ENCODE results near the gene SNRPA. TPM values are rescaled to one million over a fixed set of nuclear protein-coding genes. Genes with fewer than 3 reads are reported as not detected.
"Not testable (repeated sequence)": the region's sequence is repeated elsewhere in the genome, so short reads cannot be mapped to it uniquely, and the experiment has no call there.

The SNRPA gene
- total RNA-seq, 4 donors from 2014 or later: 52.8 to 92.7 (median 70.9) TPM

GRCh38 chr19:40780582-40780981 lies 29.6 kb downstream of the SNRPA start:
- Histone ChIP-seq H3K9me3 (no peaks in the 10 kb centered on the region), H3K27ac (no peak overlapping the region), H3K27me3 (no peaks in the 10 kb centered on the region), H3K4me1 (peaks cover 0 to 29% (median 16%) of the 10 kb centered on the region in 4 donors), H3K4me3 (no peak overlapping the region), H3K36me3 (peaks cover 0 to 40% (median 0%) of the 10 kb centered on the region in 3 donors)
- WGBS, 2 donors: 95% methylated on average over 5 of the region's 5 CpGs
- no peak for TF ChIP-seq CTCF (IDR thresholded peaks at IDR 0.05)
- no peak for TF ChIP-seq EP300 (IDR thresholded peaks at IDR 0.05)
- DNase-seq (ENCODE audit: low spot score in 2 of 2): no peak

GRCh38 chr19:40781140-40781539 lies 30.1 kb downstream of the SNRPA start:
- H3K36me3 ChIP-seq: peaks cover 0 to 43% (median under 1%) of the 10 kb centered on the region in 3 donors
- DNase-seq (ENCODE audit: low spot score in 2 of 2): no peak
- WGBS, 2 donors: 92 to 96% methylated on average over 7 of the region's 7 CpGs
- no peaks in the 10 kb centered on the region for H3K27me3 ChIP-seq
- no peaks in the 10 kb centered on the region for H3K9me3 ChIP-seq
- TF ChIP-seq CTCF (IDR thresholded peaks at IDR 0.05) (no peak), POLR2A (IDR thresholded peaks at IDR 0.05) (no peak), EP300 (IDR thresholded peaks at IDR 0.05) (no peak)
- peaks cover 0 to 29% (median 15%) of the 10 kb centered on the region in 4 donors for H3K4me1 ChIP-seq
- H3K27ac ChIP-seq: no peak overlapping the region
- H3K4me3 ChIP-seq: no peak overlapping the region

GRCh38 chr19:40783711-40784110 lies 32.7 kb downstream of the SNRPA start:
- Histone ChIP-seq H3K4me3 (no peak overlapping the region), H3K27me3 (no peaks in the 10 kb centered on the region), H3K36me3 (peaks cover 0 to 64% (median 6%) of the 10 kb centered on the region in 3 donors), H3K4me1 (peaks cover 0 to 14% (median 6%) of the 10 kb centered on the region in 4 donors), H3K27ac (no peak overlapping the region), H3K9me3 (no peaks in the 10 kb centered on the region)
- no peak for DNase-seq (ENCODE audit: low spot score in 2 of 2)
- WGBS, 2 donors: 93 to 95% methylated on average over 10 to 14 of the region's 14 CpGs
- TF ChIP-seq CTCF (IDR thresholded peaks at IDR 0.05) (no peak), EP300 (IDR thresholded peaks at IDR 0.05) (no peak), POLR2A (IDR thresholded peaks at IDR 0.05) (no peak)

GRCh38 chr19:40784146-40784545 lies 33.1 kb downstream of the SNRPA start:
- H3K4me1 ChIP-seq; DNase-seq (ENCODE audit: low spot score in 2 of 2); H3K9me3 ChIP-seq; H3K27me3 ChIP-seq; H3K4me3 ChIP-seq; H3K27ac ChIP-seq: not testable (repeated sequence)
- peaks cover 0 to 68% (median 6%) of the 10 kb centered on the region in 3 donors for H3K36me3 ChIP-seq
- WGBS, 2 donors: 100% methylated on average over 2 of the region's 2 CpGs

GRCh38 chr19:40785526-40785925 lies 34.5 kb downstream of the SNRPA start:
- no peaks in the 10 kb centered on the region for H3K4me1 ChIP-seq
- no peak for TF ChIP-seq EP300 (IDR thresholded peaks at IDR 0.05)
- no peak for TF ChIP-seq POLR2A (IDR thresholded peaks at IDR 0.05)
- TF ChIP-seq CTCF (IDR thresholded peaks at IDR 0.05): no peak
- no peak for DNase-seq (ENCODE audit: low spot score in 2 of 2)
- H3K27me3 ChIP-seq: no peaks in the 10 kb centered on the region
- H3K27ac ChIP-seq: no peak overlapping the region
- H3K4me3 ChIP-seq: no peak overlapping the region
- H3K36me3 ChIP-seq: peaks cover 0 to 81% (median 6%) of the 10 kb centered on the region in 3 donors
- WGBS, 2 donors: 54 to 62% methylated on average over 1 of the region's 1 CpG
- H3K9me3 ChIP-seq: no peaks in the 10 kb centered on the region
